Liver (tissue), 3 donors: Measurements from ENCODE around the gene KSR1.

Source experiments
- ATF3 ChIP-seq: IDR thresholded peaks from 2 replicates; pipeline ENCODE4 v1.6.1; 2016; ENCODE audit warnings: antibody characterized with exemption
- CTCF ChIP-seq: fragments of 150-350 bp; IDR thresholded peaks from 2 replicates; pipeline ENCODE4 v1.5.1; 2017; ENCODE audit warnings: improper control_type of control experiment, low read depth, low read length; ENCODE audit not compliant: missing input control
- EGR1 ChIP-seq, 2 donors: IDR thresholded peaks; 2 replicates each; pipeline ENCODE4 v1.6.1; 2016 to 2018; ENCODE audit warnings: antibody characterized with exemption in 2 of 2, low read depth in 2 of 2
- GABPA ChIP-seq, 2 donors: IDR thresholded peaks in 1 of 2; conservative IDR thresholded peaks in 1 of 2; 2 replicates each; pipeline ENCODE4 v1.6.1; 2016; ENCODE audit warnings: antibody characterized with exemption in 2 of 2, mild to moderate bottlenecking in 1 of 2, moderate library complexity in 1 of 2
- NR2F2 ChIP-seq: IDR thresholded peaks from 2 replicates; pipeline ENCODE4 v1.6.1; 2016; ENCODE audit warnings: antibody characterized with exemption
- TAF1 ChIP-seq: conservative IDR thresholded peaks from 2 replicates; pipeline ENCODE4 v1.6.1; 2016; ENCODE audit warnings: antibody characterized with exemption, mild to moderate bottlenecking
- YY1 ChIP-seq: IDR thresholded peaks from 2 replicates; pipeline ENCODE4 v1.6.1; 2016; ENCODE audit warnings: antibody characterized with exemption, mild to moderate bottlenecking
- TF ChIP-seq, protein P1 (sequence below): IDR thresholded peaks from 2 replicates; pipeline ENCODE4 v1.6.1; 2016; ENCODE audit warnings: antibody characterized with exemption, mild to moderate bottlenecking
- donor health status: healthy.
- donor health status: healthy.

- TF ChIP-seq CTCF (no peak), TAF1 (no peak), EGR1 (IDR thresholded peaks at IDR 0.05; ENCODE audit: low read depth in 2 of 2) (no peak), GABPA (IDR thresholded peaks at IDR 0.05 in 1 of 2, conservative IDR thresholded peaks at IDR 0.05 in 1 of 2) (no peak), YY1 (no peak), NR2F2 (no peak), ATF3 (no peak)
- TF ChIP-seq, protein P1, sequence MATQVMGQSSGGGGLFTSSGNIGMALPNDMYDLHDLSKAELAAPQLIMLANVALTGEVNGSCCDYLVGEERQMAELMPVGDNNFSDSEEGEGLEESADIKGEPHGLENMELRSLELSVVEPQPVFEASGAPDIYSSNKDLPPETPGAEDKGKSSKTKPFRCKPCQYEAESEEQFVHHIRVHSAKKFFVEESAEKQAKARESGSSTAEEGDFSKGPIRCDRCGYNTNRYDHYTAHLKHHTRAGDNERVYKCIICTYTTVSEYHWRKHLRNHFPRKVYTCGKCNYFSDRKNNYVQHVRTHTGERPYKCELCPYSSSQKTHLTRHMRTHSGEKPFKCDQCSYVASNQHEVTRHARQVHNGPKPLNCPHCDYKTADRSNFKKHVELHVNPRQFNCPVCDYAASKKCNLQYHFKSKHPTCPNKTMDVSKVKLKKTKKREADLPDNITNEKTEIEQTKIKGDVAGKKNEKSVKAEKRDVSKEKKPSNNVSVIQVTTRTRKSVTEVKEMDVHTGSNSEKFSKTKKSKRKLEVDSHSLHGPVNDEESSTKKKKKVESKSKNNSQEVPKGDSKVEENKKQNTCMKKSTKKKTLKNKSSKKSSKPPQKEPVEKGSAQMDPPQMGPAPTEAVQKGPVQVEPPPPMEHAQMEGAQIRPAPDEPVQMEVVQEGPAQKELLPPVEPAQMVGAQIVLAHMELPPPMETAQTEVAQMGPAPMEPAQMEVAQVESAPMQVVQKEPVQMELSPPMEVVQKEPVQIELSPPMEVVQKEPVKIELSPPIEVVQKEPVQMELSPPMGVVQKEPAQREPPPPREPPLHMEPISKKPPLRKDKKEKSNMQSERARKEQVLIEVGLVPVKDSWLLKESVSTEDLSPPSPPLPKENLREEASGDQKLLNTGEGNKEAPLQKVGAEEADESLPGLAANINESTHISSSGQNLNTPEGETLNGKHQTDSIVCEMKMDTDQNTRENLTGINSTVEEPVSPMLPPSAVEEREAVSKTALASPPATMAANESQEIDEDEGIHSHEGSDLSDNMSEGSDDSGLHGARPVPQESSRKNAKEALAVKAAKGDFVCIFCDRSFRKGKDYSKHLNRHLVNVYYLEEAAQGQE, result no peak
Observed at GRCh38 chr17:27562777-27563455, 106.7 kb downstream of the KSR1 start.
